HG03039 (cell line): ENCODE results near the gene BHLHE23.

Experiments used
- ATAC-seq: cut with Tn5 transposase; IDR thresholded peaks from one replicate; pipeline ENCODE4 v1.9.1; 2021; ENCODE audit warnings: mild to moderate bottlenecking, moderate library complexity; ENCODE audit not compliant: unreplicated experiment

BHLHE23 gene

GRCh38 chr20:63009988-63010769, 3.4 kb upstream of the BHLHE23 start:
- peak; percentile 47 for ATAC-seq

DNA sequence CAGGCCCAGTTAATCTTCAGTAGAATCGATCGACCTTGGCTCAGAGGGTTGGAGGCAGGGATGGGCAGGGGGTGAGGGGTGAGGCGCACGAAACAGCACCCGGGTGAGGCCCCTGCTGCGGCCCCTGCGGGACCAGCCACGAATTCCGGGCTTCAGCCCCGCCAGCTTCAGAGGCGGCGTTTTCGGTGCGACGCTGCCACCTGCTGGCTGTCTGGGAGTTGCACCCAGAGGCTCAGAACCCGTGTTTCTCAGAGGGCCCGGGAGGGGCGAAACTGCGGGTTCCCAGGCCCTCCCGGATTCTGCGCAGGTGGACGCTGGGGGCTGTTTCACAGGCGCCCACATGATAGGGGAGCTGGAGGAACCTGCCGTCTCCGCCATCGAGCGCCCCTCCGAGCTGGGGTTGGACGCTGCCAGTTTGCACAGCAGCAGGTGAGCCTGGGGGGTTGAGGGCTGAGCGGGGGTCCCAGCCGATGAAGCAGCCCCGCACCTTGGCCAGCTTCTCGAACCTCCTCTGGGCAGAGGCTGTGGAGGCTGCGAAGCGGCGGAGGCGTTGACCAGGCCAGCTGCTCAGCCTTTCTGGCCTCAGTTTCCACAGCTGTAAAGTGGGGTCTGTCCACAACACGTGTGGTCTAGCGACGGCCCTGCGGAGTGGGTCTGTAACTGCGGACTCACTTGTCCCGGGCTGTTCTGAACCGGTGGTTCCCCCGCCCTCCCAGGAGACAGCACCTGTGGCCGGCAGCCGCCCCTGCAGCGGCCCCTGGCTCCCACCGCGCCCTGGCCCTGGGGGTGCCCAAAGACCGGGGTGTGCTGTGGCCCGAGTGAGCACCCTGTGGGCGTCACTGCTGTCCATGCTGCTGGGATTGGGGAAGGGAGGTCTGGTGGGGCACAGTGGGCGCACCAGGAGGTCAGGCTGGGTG, 2.5 kb upstream of the BHLHE23 start:
- peak; percentile 40 for ATAC-seq

GRCh38 chr20:63008541-63009044, 1.8 kb upstream of the BHLHE23 start:
- no peak for ATAC-seq

DNA sequence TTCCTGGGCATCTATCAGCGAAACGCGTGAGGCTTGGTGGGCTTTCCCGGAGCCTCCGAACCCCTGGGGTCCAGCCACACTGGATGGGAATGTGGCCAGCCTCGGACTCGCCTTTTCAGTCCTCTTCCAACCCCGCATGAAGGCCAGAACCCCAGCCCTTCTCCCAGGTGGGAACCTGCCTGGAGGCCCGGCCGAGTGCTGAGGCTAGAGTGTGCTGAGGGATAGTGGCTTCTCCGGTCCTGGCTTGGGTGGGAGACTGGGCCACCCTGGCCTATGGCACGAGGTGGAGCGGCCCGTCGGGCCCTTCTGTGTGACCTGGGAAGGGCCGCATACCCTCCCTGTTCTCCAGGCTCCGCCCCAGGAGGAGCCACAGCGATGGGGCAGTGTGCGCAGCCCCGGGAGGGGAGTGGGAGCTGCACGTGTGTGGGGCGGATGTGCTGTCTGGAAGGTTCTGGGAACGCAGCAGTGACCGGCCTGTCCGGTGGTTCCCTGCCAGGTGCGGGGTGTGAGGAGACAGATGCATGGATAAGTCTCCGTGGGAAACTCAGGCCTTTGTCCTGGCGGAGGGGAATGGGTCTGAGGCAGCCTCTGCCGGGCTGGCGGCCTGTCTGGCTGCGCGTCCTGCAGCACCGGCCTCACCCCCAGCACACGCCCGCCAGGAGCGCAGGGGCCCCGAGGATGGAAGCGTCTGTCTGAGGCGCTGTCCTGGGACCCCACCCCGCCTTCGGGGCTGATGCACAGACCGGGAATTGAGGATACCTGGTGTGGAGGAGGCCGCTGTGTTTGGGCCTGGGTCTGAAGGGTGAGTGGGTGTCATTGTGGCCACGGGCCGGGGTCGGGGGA, 1.1 kb upstream of the BHLHE23 start:
- ATAC-seq: no peak

DNA sequence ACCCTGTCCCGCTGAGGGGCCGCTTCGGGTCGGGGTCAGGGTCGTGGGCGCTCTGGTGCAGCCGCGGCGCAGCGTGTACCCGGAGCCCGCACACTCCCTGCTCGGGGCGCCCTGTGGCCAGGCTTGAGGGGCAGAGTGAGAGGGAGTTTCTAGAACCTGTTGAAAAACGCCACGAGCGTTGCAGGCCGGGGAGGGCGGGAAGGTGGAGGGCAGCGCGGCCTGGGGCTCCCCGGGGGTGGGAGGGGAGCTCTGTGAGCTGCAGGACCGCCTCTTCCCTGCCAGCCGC, 539 bp upstream of the BHLHE23 start:
- no peak for ATAC-seq

GRCh38 chr20:63005862-63006539, 763 bp downstream of the BHLHE23 start:
- ATAC-seq: no peak

DNA sequence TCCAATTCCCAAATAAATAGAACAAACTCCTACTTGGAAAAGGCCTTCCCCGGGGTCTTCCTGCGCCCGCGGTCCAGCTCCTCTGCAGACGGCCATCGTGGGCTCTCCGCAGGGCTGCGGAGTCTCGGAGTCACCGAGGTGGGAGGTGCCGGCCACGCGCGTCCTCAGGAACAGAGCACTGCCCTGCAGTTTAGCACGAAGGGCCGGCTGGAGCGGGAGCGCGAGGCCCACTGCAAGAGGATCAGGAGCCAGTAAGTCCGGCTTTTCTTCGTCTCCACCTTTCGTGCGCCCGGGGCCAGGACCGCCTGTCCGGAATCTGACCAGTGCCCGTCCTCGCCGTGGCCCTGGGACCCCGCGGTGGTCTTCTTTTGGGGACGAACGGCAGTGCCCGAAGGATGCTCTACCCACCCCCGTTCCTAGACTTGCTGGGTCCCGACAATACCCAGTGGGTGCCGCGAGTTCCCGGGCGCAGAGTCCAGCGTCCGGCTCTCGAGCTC, 1.4 kb downstream of the BHLHE23 start:
- ATAC-seq: no peak

GRCh38 chr20:63004607-63005364, 2.0 kb downstream of the BHLHE23 start:
- ATAC-seq: no peak

- ATAC-seq: no peak
Measured at GRCh38 chr20:63003546-63003945, 3.2 kb downstream of the BHLHE23 start.

- no peak for ATAC-seq
Measured at GRCh38 chr20:63002511-63002910, 4.3 kb downstream of the BHLHE23 start.

GRCh38 chr20:63000958-63001357, 5.8 kb downstream of the BHLHE23 start:
- no peak for ATAC-seq

DNA sequence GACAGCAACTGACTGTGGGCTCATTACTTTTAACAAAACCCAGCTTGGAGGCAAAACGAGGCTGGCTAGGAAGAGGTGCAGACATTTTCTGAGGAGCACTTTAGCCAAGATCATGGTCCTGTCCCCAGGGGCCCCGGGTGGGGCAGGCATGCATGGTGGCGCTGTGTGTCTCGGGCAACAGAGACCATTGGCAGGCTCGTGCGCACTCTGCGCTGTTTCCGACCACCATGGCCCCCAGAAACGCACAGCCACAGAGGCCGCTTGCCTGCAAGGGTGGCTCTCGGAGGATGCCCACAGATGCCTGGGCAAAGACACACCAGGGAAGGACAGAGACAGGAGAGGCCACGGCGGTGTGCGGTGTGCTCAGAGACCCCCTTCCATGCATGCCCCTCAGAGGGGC, 6.7 kb downstream of the BHLHE23 start:
- ATAC-seq: no peak

GRCh38 chr20:62999580-62999979, 7.2 kb downstream of the BHLHE23 start:
- ATAC-seq: no peak

DNA sequence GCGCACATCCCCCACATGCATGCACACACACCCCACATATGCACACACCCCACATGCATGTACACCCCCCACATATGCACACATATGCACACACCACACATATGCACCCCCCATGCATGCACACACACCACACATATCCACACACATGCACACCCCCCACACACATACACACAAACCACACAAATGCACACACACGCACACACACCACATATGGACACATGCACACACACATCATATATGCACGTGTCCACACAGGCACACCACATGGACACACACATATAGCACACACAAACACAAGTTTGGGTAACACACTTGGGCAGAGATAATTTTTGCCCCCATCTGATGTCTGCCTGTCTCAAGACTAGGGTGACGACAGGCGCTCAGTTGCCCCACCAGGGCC, 8.3 kb downstream of the BHLHE23 start:
- no peak for ATAC-seq

GRCh38 chr20:62997417-62998035, 9.2 kb downstream of the BHLHE23 start:
- ATAC-seq: no peak

- no peak for ATAC-seq
Measured at GRCh38 chr20:62996596-62996982, 10.2 kb downstream of the BHLHE23 start.

DNA sequence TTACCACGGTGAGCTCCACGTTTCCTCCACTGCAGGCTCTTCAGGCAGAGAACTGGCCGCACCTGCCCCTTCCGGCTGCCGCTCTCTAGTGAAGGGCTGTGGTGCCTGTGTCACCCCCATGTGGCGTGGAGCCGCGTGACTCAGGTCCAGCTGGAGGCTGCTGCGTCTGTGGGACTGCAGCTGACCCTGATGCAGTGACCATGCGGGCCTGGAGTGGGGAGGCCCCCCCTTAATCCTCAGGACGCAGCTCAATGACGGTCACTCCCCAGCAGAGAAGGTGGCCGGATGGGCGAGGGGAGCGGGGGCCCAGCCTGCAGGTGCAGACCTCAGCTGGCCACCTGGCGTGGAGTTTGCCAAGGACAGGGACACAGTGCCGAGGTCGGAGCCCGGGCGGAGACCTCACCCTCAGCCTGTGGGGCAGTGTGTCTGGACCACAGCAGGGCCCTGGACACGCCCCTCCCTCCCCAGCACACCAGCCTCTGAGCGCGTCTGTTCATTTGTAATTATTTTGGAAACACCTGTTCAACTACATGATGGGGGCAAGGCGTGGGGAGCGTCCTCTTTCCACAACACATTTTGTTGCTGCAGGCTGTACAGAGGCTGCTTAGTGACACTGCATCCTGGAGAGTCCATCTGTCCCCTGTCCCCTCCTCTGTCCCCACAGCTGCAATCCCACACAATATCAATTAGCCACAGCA, 10.7 kb downstream of the BHLHE23 start:
- ATAC-seq: no peak

DNA sequence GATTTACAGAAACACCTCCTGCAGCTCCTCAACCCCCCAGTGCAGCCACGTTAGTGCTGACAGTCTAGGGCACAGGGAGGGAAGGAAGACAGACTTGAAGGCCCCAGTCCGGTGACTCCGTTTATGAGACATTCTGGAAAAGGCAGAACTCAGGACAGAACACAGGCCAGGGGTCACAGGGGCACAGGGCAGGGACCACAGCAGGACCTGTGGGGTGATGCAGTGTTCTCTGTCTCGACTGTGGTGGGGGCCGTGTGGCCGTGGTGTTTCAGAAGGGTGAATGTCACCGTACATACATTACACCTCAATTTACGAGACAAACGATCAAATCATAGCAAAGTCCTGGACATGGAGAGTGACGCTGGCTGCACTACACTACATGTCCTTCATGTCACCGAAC, 11.3 kb downstream of the BHLHE23 start:
- no peak for ATAC-seq

- ATAC-seq: no peak
Measured at GRCh38 chr20:62994869-62995281, 11.9 kb downstream of the BHLHE23 start.
